ENCODE data around the gene ALX1.
A peak's percentile ranks its signal among the peaks of the same experiment; 100 is the strongest.
"Not testable (repeated sequence)": the region's sequence is repeated elsewhere in the genome, so short reads cannot be mapped to it uniquely, and the experiment has no call there.

The ALX1 gene

GRCh38 chr12:85310025-85310424, 30.0 kb downstream of the ALX1 start:
- Histone ChIP-seq H4K91ac (ENCODE audit: low read length) (no peak overlapping the region), H2BK12ac (ENCODE audit: low read length in 2 of 2) (no peak overlapping the region), H3K27ac (ENCODE audit: low read length, poor library complexity, severe bottlenecking) (no peak overlapping the region), H3K4ac (ENCODE audit: low read depth in 1 of 2, low read length in 2 of 2) (no peak overlapping the region), H3K18ac (ENCODE audit: low read depth in 1 of 2, low read length in 2 of 2) (no peak overlapping the region), H3K9ac (ENCODE audit: low read length) (no peak overlapping the region), H3K14ac (ENCODE audit: low read length in 2 of 2) (no peak overlapping the region), H2BK120ac (ENCODE audit: low read depth, low read length) (no peak overlapping the region), H2BK5ac (ENCODE audit: low read depth, low read length, poor library complexity, severe bottlenecking) (no peak overlapping the region), H3K4me1 (ENCODE audit: control insufficient read depth, insufficient read depth, low read depth, low read length) (no peaks in the 10 kb centered on the region), H2AK5ac (ENCODE audit: low read length, severe bottlenecking) (no peak overlapping the region), H3K23ac (ENCODE audit: low read length in 2 of 2) (no peak overlapping the region), H3K9me3 (ENCODE audit: control insufficient read depth, low read length) (no peaks in the 10 kb centered on the region), H3K36me3 (ENCODE audit: control insufficient read depth in 1 of 2, insufficient read depth in 2 of 2, low read depth in 1 of 2, low read length in 2 of 2) (no peaks in the 10 kb centered on the region), H2AFZ (ENCODE audit: low read depth, low read length) (no peak overlapping the region), H3K4me2 (ENCODE audit: low read length, poor library complexity, severe bottlenecking) (no peak overlapping the region), H2BK15ac (ENCODE audit: low read depth, poor library complexity, severe bottlenecking) (no peak overlapping the region), H3K79me1 (replicated peaks; ENCODE audit: low read length, poor library complexity, severe bottlenecking) (no peaks in the 10 kb centered on the region), H4K8ac (ENCODE audit: low read length) (no peak overlapping the region), H3K4me3 (ENCODE audit: insufficient read depth in 1 of 2, low read depth in 1 of 2, low read length in 2 of 2) (no peak overlapping the region), H3K27me3 (ENCODE audit: control insufficient read depth in 1 of 2, insufficient read depth in 1 of 2, low read length in 2 of 2) (no peaks in the 10 kb centered on the region)
- no peak for DNase-seq
- WGBS: 73% methylated on average over 3 of the region's 3 CpGs

DNA sequence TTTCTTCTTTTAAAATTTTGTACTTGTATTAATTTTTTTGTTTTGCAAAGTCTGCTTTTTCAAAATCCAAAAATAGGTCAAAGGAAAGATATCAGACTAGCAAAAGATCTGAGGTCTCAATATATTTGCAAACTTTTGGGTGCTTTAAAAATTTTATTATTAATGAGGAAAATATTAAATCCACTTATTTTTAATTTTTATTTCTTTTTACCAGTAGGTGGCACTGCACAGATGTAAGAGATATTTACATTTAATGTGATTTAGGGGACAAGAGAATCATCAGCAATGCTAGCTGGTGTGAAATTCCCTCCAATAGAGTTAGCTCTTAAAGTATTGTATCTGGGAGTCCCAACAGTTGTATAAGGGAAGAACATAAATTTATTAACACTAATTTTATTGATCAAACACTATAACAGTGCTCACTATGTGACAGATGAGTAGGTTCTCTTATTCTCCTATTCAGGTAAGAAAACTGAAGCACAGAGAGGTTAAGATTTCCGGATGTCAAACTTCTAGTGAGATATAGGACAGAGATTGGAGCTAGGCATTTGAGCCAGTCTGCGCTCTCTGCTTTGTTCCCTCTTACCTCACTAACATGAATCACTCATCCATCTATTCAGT, 30.5 kb downstream of the ALX1 start:
- Histone ChIP-seq H3K9ac (ENCODE audit: low read length) (no peak overlapping the region), H3K9me3 (ENCODE audit: control insufficient read depth, low read length) (no peaks in the 10 kb centered on the region), H2BK15ac (ENCODE audit: low read depth, poor library complexity, severe bottlenecking) (no peak overlapping the region), H2BK120ac (ENCODE audit: low read depth, low read length) (no peak overlapping the region), H3K79me1 (replicated peaks; ENCODE audit: low read length, poor library complexity, severe bottlenecking) (no peaks in the 10 kb centered on the region), H4K8ac (ENCODE audit: low read length) (no peak overlapping the region), H3K14ac (ENCODE audit: low read length in 2 of 2) (no peak overlapping the region), H3K4me1 (ENCODE audit: control insufficient read depth, insufficient read depth, low read depth, low read length) (no peaks in the 10 kb centered on the region), H3K4me3 (ENCODE audit: insufficient read depth in 1 of 2, low read depth in 1 of 2, low read length in 2 of 2) (no peak overlapping the region), H3K27me3 (ENCODE audit: control insufficient read depth in 1 of 2, insufficient read depth in 1 of 2, low read length in 2 of 2) (no peaks in the 10 kb centered on the region), H3K18ac (ENCODE audit: low read depth in 1 of 2, low read length in 2 of 2) (no peak overlapping the region), H2AFZ (ENCODE audit: low read depth, low read length) (no peak overlapping the region), H3K23ac (ENCODE audit: low read length in 2 of 2) (no peak overlapping the region), H4K91ac (ENCODE audit: low read length) (no peak overlapping the region), H3K4me2 (ENCODE audit: low read length, poor library complexity, severe bottlenecking) (no peak overlapping the region), H2AK5ac (ENCODE audit: low read length, severe bottlenecking) (no peak overlapping the region), H3K27ac (ENCODE audit: low read length, poor library complexity, severe bottlenecking) (no peak overlapping the region), H3K36me3 (ENCODE audit: control insufficient read depth in 1 of 2, insufficient read depth in 2 of 2, low read depth in 1 of 2, low read length in 2 of 2) (no peaks in the 10 kb centered on the region), H2BK5ac (ENCODE audit: low read depth, low read length, poor library complexity, severe bottlenecking) (no peak overlapping the region), H3K4ac (ENCODE audit: low read depth in 1 of 2, low read length in 2 of 2) (no peak overlapping the region), H2BK12ac (ENCODE audit: low read length in 2 of 2) (no peak overlapping the region)
- 96% methylated on average over 2 of the region's 2 CpGs for WGBS
- DNase-seq: peak; percentile 4

DNA sequence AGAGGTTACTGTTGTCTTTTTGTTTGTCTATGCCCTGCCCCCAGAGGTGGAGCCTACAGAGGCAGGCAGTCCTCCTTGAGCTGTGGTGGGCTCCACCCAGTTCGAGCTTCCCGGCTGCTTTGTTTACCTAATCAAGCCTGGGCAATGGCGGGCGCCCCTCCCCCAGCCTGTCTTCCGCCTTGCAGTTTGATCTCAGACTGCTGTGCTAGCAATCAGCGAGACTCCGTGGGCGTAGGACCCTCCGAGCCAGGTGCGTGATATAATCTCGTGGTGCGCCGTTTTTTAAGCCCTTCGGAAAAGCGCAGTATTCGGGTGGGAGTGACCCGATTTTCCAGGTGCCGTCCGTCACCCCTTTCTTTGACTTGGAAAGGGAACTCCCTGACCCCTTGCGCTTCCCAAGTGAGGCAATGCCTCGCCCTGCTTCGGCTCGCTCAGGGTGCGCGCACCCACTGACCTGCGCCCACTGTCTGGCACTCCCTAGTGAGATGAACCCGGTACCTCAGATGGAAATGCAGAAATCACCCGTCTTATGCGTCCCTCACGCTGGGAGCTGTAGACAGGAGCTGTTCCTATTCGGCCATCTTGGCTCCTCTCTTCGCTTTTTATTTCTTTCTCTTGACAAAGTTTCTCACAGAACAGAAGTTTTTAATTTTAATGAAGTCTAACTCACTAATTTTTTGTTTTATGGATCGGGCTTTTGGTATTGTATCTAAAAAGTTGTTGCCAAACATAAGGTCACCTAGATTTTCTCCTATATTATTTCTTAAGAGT, 38.0 kb downstream of the ALX1 start:
- H2AFZ ChIP-seq (ENCODE audit: low read depth, low read length); H3K27me3 ChIP-seq (ENCODE audit: control insufficient read depth in 1 of 2, insufficient read depth in 1 of 2, low read length in 2 of 2); H2BK5ac ChIP-seq (ENCODE audit: low read depth, low read length, poor library complexity, severe bottlenecking); H3K27ac ChIP-seq (ENCODE audit: low read length, poor library complexity, severe bottlenecking); H2BK15ac ChIP-seq (ENCODE audit: low read depth, poor library complexity, severe bottlenecking); H3K18ac ChIP-seq (ENCODE audit: low read depth in 1 of 2, low read length in 2 of 2); H3K4ac ChIP-seq (ENCODE audit: low read depth in 1 of 2, low read length in 2 of 2); H3K9me3 ChIP-seq (ENCODE audit: control insufficient read depth, low read length); H3K4me3 ChIP-seq (ENCODE audit: insufficient read depth in 1 of 2, low read depth in 1 of 2, low read length in 2 of 2); H3K4me2 ChIP-seq (ENCODE audit: low read length, poor library complexity, severe bottlenecking); H3K14ac ChIP-seq (ENCODE audit: low read length in 2 of 2); H2AK5ac ChIP-seq (ENCODE audit: low read length, severe bottlenecking); H3K79me1 ChIP-seq (replicated peaks; ENCODE audit: low read length, poor library complexity, severe bottlenecking); H4K91ac ChIP-seq (ENCODE audit: low read length); DNase-seq; H2BK120ac ChIP-seq (ENCODE audit: low read depth, low read length); H3K4me1 ChIP-seq (ENCODE audit: control insufficient read depth, insufficient read depth, low read depth, low read length); H4K8ac ChIP-seq (ENCODE audit: low read length); H2BK12ac ChIP-seq (ENCODE audit: low read length in 2 of 2); H3K36me3 ChIP-seq (ENCODE audit: control insufficient read depth in 1 of 2, insufficient read depth in 2 of 2, low read depth in 1 of 2, low read length in 2 of 2); H3K23ac ChIP-seq (ENCODE audit: low read length in 2 of 2); H3K9ac ChIP-seq (ENCODE audit: low read length): not testable (repeated sequence)
- WGBS: 84% methylated on average over 29 of the region's 33 CpGs

DNA sequence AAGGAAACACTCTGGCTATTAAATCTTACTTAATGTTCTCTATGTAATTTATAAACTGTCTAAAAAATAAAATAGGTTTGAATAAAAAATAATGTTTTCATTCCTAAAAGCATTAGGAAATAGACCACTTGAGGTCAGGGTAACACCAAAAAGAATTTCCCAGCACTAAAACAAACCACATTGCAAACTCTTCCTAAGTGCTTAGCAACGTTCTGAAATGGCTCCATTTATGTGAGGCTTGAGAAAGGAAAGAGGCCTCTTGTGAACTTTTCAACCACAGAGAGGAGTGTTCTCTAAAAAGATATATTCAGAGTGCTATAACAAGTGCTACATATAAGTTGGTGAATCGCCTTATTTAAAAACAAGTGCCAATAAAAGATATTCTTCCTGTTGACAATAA, 42.7 kb downstream of the ALX1 start:
- no peaks in the 10 kb centered on the region for H3K27me3 ChIP-seq (ENCODE audit: control insufficient read depth in 1 of 2, insufficient read depth in 1 of 2, low read length in 2 of 2)
- no peak overlapping the region for H3K14ac ChIP-seq (ENCODE audit: low read length in 2 of 2)
- H3K36me3 ChIP-seq (ENCODE audit: control insufficient read depth in 1 of 2, insufficient read depth in 2 of 2, low read depth in 1 of 2, low read length in 2 of 2): no peaks in the 10 kb centered on the region
- H3K23ac ChIP-seq (ENCODE audit: low read length in 2 of 2): no peak overlapping the region
- H2BK120ac ChIP-seq (ENCODE audit: low read depth, low read length): no peak overlapping the region
- no peak overlapping the region for H3K9ac ChIP-seq (ENCODE audit: low read length)
- no peak overlapping the region for H2AK5ac ChIP-seq (ENCODE audit: low read length, severe bottlenecking)
- no peak overlapping the region for H3K18ac ChIP-seq (ENCODE audit: low read depth in 1 of 2, low read length in 2 of 2)
- no peaks in the 10 kb centered on the region for H3K9me3 ChIP-seq (ENCODE audit: control insufficient read depth, low read length)
- WGBS: no CpG with 5 or more reads among the region's 2 CpGs
- no peak overlapping the region for H2BK12ac ChIP-seq (ENCODE audit: low read length in 2 of 2)
- no peak overlapping the region for H3K4me3 ChIP-seq (ENCODE audit: insufficient read depth in 1 of 2, low read depth in 1 of 2, low read length in 2 of 2)
- H3K4ac ChIP-seq (ENCODE audit: low read depth in 1 of 2, low read length in 2 of 2): no peak overlapping the region
- no peak overlapping the region for H2AFZ ChIP-seq (ENCODE audit: low read depth, low read length)
- H2BK15ac ChIP-seq (ENCODE audit: low read depth, poor library complexity, severe bottlenecking): no peak overlapping the region
- peak; percentile 32 for DNase-seq
- H3K4me1 ChIP-seq (ENCODE audit: control insufficient read depth, insufficient read depth, low read depth, low read length): no peaks in the 10 kb centered on the region
- no peak overlapping the region for H3K27ac ChIP-seq (ENCODE audit: low read length, poor library complexity, severe bottlenecking)
- H3K79me1 ChIP-seq (replicated peaks; ENCODE audit: low read length, poor library complexity, severe bottlenecking): no peaks in the 10 kb centered on the region
- no peak overlapping the region for H4K91ac ChIP-seq (ENCODE audit: low read length)
- H4K8ac ChIP-seq (ENCODE audit: low read length): no peak overlapping the region
- H3K4me2 ChIP-seq (ENCODE audit: low read length, poor library complexity, severe bottlenecking): no peak overlapping the region
- H2BK5ac ChIP-seq (ENCODE audit: low read depth, low read length, poor library complexity, severe bottlenecking): no peak overlapping the region
